Neural cell (in vitro differentiated cells): ENCODE data around the gene BTRC.

Experiments used
- EP300 ChIP-seq: fragments of 450-650 bp; conservative IDR thresholded peaks from 2 replicates; pipeline ENCODE4 v1.6.1; 2014; ENCODE audit warnings: antibody characterized with exemption, mild to moderate bottlenecking, moderate library complexity; ENCODE audit not compliant: poor library complexity, severe bottlenecking
- EZH2 ChIP-seq: fragments of 200-600, 300-800 bp; shearing (Covaris generic), sonication (generic); IDR thresholded peaks from 2 replicates; pipeline ENCODE4 v1.6.1; 2014; ENCODE audit warnings: antibody characterized with exemption, low read length, borderline replicate concordance, mild to moderate bottlenecking; ENCODE audit not compliant: insufficient read depth, poor library complexity, severe bottlenecking
- MXI1 ChIP-seq: fragments of 450-650 bp; conservative IDR thresholded peaks from 2 replicates; pipeline ENCODE4 v1.6.1; 2014; ENCODE audit warnings: antibody characterized with exemption, mild to moderate bottlenecking; ENCODE audit not compliant: poor library complexity, severe bottlenecking
- POLR2AphosphoS5 ChIP-seq: IDR thresholded peaks from 2 replicates; pipeline ENCODE4 v1.6.1; 2012
- TAF1 ChIP-seq: IDR thresholded peaks from 2 replicates; pipeline ENCODE4 v1.6.1; 2012; ENCODE audit warnings: low read depth
- TF ChIP-seq, protein P1 (sequence below): fragments of 450-650 bp; IDR thresholded peaks from 2 replicates; pipeline ENCODE4 v1.5.1; 2014; ENCODE audit warnings: antibody characterized with exemption, mild to moderate bottlenecking, moderate library complexity; ENCODE audit not compliant: poor library complexity, severe bottlenecking
- TF ChIP-seq, protein P2 (sequence below): IDR thresholded peaks from 2 replicates; pipeline ENCODE4 v1.6.1; 2012; ENCODE audit warnings: borderline replicate concordance

DNA sequence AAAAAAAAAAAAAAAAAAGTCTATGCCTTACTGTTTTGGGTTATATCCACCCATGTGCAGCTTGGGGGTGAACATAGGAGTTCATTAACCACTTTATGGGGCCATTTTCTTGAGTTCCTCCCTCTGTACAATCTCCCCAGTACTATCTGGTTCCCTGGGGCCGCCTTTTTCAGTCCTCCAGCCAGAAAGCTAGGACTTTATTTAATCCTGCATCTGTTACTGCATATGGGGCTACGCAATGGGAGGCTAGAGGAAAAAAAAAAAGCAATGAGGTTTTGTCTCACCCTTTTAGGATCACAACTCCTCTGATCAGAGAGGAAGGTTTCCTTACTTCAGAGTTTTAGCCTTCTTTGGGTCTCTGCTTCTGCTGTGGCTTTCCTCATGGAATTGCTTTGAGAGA lies 51.0 kb downstream of the BTRC start:
- TF ChIP-seq, protein P1, sequence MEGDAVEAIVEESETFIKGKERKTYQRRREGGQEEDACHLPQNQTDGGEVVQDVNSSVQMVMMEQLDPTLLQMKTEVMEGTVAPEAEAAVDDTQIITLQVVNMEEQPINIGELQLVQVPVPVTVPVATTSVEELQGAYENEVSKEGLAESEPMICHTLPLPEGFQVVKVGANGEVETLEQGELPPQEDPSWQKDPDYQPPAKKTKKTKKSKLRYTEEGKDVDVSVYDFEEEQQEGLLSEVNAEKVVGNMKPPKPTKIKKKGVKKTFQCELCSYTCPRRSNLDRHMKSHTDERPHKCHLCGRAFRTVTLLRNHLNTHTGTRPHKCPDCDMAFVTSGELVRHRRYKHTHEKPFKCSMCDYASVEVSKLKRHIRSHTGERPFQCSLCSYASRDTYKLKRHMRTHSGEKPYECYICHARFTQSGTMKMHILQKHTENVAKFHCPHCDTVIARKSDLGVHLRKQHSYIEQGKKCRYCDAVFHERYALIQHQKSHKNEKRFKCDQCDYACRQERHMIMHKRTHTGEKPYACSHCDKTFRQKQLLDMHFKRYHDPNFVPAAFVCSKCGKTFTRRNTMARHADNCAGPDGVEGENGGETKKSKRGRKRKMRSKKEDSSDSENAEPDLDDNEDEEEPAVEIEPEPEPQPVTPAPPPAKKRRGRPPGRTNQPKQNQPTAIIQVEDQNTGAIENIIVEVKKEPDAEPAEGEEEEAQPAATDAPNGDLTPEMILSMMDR: no peak
- TF ChIP-seq, protein P2, sequence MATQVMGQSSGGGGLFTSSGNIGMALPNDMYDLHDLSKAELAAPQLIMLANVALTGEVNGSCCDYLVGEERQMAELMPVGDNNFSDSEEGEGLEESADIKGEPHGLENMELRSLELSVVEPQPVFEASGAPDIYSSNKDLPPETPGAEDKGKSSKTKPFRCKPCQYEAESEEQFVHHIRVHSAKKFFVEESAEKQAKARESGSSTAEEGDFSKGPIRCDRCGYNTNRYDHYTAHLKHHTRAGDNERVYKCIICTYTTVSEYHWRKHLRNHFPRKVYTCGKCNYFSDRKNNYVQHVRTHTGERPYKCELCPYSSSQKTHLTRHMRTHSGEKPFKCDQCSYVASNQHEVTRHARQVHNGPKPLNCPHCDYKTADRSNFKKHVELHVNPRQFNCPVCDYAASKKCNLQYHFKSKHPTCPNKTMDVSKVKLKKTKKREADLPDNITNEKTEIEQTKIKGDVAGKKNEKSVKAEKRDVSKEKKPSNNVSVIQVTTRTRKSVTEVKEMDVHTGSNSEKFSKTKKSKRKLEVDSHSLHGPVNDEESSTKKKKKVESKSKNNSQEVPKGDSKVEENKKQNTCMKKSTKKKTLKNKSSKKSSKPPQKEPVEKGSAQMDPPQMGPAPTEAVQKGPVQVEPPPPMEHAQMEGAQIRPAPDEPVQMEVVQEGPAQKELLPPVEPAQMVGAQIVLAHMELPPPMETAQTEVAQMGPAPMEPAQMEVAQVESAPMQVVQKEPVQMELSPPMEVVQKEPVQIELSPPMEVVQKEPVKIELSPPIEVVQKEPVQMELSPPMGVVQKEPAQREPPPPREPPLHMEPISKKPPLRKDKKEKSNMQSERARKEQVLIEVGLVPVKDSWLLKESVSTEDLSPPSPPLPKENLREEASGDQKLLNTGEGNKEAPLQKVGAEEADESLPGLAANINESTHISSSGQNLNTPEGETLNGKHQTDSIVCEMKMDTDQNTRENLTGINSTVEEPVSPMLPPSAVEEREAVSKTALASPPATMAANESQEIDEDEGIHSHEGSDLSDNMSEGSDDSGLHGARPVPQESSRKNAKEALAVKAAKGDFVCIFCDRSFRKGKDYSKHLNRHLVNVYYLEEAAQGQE: no peak
- TF ChIP-seq EZH2 (no peak), TAF1 (no peak), POLR2AphosphoS5 (no peak), MXI1 (no peak), EP300 (no peak)
